HUDEP-2 (cell line): ENCODE results near the gene BAD.

Source experiments
- DNase-seq, 76 experiments: peaks; one replicate each; lab custom pipeline; 2025; ENCODE audit not compliant: unreplicated experiment in 76 of 76; lab: John Stamatoyannopoulos, UW

Gene BAD

DNA sequence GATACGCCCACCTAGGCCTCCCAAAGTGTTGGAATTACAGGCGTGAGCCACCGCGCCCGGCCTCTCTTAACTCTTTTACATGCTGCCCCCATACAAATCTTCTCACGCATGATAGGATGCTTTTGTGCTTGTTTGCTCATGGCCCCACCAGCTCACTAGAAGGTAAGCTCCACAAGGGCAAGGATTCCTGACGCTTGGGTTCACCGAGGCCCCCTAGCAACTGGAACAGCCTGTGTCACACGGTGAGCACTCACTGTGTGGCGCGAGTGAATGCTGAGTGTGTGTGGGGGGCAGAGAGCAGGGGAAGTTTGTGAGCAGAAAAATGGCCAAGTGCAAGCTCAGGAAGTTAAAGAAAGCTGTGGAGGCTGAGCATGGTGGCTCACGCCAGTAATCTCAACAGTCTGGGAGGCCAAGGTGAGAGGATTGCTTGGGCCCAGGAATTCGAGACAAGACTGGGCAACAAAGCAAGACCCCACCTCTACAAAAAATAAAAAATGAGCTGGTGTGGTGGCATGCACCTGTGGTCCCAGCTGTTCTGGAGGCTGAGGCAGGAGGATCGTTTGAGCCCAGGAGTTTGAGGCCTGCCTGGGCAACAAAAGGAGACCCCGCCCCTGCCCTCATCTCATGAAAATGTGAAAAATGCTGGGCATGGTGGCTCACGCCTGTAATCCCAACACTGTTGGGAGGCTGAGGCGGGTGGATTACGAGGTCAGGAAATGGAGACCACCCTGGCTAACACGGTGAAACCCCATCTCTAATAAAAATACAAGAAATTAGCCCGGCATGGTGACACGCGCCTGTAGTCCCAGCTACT lies 2.3 kb downstream of the BAD start:
- DNase-seq = no peak

DNA sequence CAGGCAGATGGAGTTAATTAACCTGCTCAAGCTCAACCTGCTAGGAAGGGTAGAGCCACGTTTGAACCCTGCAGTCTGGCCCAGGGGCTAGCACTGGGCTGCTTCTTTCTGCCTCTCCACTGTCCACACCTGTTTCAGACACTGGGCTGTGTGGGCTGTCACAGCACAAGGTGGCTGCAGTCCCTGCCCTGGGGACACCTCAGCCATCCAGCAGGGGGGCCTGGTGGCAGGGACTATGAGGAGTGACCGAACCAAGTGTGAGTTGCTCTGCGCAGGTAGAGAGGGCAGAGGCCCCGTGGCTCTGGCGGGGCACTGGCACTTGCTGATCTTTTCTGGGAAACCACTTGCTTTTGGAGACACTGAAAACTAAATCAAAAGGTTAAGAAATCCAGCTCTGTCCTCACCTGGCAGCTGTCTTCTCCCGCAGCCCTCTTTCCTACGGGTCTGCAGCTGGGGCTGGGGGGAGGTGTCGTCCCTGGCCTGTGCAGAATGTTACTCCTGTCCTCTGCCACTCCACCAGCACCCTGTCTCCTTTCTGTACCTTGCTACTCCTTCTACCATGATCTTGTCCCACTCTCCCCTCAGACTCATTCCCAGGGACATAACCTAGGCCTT lies 5.8 kb downstream of the BAD start:
- no peak for DNase-seq

DNA sequence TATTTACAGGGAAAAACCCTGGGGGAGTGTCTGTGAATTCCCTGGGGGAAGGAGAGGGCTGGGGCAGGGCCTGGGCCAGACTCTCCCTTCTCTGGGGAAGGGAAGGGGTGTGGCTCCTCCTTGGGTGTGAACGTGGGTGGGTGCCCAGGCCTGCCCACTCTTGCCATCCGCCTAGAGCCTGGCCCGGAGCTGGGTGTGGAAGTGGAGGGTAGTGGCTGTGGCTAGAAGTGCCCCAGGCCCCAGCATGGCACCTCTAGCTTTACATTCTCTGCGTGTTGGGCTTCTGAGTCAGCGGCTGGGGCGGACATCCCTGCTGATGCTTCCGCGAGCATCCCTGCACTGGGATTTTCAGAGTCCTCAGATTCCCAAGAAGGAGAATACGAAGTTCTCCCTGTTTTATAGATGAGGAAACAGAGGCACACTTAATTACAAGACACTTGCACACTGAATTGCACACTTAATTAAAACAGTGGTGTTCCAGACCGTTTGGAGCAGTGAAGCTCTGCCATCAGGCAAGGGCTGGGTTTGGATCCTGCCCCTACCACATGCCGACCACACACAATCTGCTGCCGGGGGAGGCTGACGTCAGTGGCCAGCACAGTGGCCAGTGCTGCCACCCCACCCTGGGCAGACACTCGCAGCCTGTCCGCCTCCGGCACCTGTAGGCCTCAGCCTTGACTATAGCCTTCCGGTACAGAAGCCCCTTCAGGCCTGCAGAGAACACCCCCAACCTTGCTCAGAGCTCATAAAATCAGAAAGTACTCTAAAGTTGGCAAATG lies 7.6 kb downstream of the BAD start:
- DNase-seq = peak in 42 of 76 experiments; percentile 17 to 66 (median 40)

DNA sequence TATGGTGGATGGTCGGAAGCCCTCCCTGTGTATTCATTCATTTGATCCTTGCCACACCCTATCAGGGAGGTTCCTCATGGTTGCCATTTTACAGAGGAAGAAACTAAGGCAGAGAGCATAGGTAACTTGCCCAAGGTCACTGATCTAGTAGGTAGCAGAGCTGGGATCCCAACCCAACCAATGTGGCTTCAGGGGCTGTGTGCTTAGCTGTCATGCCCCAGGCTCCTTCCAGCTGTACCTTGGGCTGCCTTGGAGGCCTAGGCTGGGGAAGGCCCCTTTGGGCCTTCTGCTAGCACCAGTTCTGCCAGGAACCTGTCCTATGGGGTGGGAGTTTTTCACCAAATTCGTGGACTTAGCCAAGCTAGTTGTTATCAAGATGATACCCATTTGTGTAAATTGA lies 8.6 kb downstream of the BAD start:
- DNase-seq = no peak

DNA sequence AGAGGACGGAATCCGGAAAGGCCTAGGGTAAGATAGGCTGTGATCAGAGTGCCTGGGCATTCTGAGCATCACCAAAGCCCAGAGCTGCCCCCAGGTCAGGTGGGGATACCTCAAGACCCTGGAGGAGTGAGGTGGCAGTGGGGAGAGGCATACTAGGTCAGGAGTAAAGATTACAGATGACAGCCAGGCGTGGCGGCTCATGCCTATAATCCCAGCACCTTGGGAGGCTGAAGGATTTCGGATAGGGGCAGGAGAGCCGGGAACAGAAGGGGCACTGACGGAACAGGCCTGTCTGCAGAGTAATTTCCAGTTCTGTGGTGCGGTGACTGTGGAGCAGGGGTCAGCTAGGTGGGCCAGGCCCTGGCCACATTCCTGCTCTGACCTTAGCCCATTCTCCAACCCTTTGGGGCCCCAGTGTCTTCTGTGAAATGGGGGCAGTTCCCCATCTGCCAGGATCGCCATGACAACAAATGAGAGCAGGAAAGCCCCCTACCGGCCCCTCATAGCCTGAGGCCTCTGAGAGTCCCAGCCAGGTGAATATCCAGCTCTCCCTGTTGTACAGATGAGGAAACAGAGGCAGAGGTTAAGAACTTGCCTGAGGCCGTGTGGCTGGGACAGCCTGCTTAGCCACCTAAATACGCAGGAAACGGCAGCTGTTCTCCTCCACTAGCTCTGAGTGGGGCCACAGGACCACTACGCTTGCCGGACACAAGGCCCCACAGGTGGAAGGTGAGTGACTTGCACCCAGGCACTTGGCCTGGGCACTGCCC lies 9.2 kb downstream of the BAD start:
- no peak for DNase-seq

DNA sequence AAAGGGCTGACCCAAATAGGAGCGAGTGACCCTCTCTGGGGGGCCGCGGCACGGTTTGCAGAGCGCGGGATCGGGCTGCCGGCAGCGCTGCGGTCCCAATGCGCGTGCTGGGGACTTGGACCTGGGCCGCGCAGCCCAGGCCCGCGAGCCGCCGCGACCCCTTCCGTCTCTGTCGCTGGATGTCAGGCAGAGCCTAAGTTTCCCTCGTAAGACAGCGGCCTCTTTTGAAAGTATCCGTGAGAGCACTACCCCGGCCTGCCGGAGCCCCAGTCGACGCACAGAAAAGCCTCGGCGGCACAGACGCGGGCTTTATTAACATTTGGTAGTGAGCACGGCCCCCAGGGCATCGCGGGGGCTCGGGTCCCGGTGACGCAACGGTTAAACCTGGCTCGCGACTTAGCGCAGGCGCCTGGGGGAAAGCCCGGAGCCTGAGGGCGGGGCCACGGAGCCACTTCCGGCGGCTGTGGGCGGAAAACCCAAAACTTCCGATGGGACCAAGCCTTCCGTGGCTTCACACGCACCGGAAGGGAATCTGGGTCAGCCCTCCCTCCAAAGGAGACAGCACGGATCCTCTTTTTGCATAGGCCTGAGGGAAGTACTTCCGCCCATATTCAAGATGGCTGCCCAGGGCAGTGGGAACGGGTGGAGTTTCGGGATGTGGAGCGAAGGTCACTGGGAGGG lies 14.8 kb downstream of the BAD start:
- DNase-seq = peak in 75 of 76 experiments; percentile 71 to 99 (median 97)

DNA sequence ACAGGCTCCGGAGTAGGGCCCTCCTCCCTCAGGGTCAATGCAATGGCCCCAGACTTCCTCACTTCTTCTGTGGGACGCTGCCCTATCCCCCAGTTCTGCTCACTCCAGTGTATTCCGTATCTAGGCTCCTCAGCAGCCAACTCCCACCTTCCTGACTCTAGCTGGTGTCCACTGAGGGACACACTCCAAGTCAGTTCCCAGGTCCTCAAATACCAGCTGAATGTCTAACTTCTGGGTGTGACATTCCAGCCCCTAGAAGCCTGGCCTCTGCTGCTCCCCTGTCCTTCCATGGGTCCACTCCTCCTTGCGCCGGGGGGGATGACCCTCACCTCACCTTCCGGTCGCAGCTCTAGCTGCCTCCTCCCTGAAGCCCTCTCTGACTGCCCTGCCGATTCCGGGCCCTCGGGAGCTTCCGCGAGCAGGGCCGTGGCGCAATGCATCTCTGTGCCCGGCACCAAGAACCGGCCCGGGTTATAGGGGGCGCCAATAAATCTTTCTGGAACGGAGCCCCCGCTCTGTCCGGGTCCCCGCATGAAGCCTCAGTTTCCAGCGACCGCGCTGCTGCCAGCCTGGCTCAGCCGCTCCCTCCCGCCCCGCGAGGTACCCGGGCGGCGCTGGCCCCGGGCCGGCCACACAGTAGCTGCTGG lies 15.4 kb downstream of the BAD start:
- peak in 48 of 76 experiments; percentile 9 to 72 (median 32) for DNase-seq

DNA sequence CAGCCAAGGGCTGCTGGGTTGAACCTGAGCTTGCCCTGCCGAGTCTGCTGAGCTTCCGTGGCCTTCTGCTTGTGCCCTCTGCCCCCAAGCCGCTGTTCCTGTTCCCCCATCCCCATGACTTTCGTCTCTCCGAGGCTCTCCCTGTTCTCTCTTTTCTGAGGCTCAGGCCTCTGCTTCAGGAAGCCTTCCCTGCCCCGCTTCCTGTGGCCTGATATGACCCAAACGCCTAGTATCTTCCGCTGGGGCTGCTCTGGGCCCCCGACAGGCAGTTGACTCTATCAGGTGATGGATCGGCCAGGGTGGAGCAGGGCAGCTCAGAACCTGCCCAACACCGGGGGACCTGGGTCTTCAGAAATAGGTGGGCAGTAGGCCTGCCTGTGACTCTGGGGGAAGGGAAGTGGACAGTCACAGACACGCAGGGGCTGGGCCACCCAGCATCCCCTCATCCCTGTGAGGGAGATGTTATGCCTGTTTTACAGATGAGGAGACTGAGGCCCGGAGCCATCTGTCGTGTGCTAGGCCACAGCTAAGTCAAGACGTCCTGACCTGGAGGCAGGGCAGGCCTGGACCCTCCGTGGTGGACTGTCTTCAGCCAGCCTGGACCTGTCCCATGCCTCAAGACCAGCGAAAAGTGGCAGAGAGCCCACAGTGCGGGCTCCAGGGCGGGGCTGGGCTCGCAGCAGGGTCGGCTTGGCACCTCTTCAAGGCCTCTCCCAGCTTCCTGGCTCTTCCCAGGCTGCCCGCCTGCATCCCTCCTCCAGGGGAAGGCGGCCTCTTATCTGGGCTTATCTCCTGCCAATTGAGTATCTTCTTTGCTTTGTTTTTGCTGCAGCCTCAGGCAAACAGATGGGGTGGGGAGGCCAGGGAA lies 16.2 kb downstream of the BAD start:
- DNase-seq = peak in 45 of 76 experiments; percentile 10 to 63 (median 41)

DNA sequence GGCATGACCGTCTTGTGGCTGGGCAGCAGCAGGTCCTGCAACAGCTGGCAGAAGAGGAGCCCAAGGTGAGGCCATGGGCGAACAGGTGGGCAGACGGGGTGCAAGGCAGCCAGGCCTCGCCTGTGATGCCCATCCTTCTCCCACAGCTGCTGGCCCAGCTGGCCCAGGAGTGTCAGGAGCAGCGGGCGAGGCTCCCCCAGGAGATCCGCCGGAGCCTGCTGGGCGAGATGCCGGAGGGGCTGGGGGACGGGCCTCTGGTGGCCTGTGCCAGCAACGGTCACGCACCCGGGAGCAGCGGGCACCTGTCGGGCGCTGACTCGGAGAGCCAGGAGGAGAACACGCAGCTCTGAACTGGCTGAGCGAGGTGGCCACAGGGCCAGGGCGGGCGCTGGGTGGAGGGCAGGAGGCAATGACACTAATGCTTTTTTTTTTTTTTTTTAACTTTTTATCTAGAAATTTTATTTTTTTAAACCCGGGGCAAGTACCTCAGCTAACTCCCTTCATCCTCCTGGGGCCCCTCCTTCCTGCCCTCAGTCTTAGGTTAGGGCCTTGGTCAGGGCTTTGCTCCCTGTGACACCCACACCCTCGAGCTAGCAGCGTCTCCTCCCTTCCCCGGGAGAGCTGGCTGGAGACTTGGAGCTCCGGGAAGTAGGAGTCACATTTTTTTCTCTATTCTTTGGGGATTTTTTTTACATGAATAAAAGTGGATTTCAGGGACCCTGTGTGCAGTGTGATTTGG lies 17.1 kb downstream of the BAD start:
- no peak for DNase-seq

DNA sequence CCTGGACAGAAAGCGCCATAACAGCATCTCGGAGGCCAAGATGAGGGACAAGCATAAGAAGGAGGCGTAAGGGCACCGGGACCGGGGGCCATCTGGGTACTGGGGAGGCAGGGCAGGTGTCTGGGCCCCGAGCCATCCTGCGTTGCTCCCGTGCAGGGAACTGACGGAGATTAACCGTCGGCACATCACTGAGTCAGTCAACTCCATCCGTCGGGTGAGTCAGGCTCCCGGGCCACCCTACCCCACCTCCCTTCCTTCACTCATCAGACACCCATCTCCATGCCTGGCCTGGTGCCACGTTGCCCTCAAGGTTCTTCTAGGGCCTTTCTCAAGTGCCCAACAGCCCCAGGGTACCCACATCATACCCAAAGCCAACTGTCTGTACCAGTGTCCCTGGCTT lies 18.1 kb downstream of the BAD start:
- DNase-seq = no peak

DNA sequence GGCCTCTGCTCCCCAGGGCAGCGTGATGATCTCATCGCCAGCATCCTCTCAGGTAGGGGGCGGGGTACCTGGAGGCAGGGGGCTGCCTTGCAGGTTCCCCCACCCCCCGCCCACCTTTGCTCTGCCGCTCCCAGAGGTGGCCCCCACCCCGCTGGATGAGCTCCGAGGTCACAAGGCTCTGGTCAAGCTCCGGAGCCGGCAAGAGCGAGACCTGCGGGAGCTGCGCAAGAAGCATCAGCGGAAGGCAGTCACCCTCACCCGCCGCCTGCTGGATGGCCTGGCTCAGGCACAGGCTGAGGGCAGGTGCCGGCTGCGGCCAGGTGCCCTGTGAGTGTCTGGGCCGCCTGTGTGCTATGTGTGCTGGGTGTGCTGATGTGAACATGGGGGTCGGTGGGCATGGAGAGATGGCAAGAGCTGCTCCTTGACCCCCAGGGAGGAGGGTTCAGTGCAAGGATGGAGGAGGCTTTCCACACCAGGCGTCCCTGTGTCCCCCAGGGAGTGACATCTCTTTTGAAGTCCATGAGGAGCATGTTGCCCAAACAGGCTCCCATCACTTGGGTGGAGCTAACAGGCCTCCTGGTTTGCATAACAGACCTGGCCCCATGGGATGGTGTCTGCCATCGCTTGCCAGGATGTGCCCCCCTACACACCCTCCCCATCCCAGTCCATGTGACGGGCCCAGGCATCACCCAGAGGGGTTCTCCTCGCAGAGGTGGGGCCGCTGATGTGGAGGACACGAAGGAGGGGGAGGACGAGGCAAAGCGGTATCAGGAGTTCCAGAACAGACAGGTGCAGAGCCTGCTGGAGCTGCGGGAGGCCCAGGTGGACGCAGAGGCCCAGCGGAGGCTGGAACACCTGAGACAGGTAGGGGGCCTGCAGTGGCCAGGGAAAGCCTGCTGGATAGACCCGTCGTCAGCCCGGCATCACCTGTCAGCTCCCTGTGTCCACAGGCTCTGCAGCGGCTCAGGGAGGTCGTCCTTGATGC lies 19.0 kb downstream of the BAD start:
- DNase-seq = no peak

DNA sequence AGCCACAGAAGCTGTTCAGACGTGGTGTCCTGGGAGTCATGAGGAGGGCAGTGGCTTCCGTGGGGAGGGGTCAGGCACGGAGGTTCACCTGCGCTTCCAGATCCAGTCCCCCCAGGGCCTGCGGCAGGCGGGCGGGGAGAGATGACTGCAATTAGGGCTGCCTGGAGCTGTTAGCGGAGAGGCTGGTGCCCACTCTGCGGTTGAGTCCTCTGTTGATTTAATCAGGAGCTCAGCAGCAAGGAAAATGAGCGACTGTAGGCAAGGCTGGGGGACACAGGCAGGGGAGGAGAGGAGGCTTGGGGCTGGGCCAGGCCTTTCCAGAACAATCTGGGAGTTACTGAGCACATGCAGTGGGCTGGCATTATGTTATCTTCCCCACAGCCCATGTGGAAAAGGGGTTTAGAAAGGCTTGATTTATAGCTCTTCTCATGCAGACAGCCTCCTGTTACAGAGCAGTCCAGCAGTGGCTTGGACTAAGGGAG lies 20.1 kb downstream of the BAD start:
- no peak for DNase-seq

DNA sequence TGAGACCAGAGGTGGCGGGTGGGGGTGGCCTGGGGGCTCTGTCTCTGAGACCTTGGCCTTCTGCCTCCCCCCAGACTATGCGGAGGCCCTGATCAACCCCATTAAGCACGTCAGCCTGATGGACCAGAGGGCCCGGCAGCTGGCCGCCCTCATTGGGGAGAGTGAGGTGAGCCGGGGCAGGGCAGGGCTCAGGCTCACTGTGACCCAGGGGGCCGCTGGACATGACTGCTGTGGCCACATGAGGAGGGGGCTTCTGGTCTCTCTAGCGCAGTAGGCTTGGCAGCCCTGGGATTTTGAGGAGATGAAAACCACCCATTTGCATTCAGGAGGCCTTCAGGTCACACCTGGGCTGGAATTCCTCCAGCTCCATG lies 20.5 kb downstream of the BAD start:
- DNase-seq = no peak

DNA sequence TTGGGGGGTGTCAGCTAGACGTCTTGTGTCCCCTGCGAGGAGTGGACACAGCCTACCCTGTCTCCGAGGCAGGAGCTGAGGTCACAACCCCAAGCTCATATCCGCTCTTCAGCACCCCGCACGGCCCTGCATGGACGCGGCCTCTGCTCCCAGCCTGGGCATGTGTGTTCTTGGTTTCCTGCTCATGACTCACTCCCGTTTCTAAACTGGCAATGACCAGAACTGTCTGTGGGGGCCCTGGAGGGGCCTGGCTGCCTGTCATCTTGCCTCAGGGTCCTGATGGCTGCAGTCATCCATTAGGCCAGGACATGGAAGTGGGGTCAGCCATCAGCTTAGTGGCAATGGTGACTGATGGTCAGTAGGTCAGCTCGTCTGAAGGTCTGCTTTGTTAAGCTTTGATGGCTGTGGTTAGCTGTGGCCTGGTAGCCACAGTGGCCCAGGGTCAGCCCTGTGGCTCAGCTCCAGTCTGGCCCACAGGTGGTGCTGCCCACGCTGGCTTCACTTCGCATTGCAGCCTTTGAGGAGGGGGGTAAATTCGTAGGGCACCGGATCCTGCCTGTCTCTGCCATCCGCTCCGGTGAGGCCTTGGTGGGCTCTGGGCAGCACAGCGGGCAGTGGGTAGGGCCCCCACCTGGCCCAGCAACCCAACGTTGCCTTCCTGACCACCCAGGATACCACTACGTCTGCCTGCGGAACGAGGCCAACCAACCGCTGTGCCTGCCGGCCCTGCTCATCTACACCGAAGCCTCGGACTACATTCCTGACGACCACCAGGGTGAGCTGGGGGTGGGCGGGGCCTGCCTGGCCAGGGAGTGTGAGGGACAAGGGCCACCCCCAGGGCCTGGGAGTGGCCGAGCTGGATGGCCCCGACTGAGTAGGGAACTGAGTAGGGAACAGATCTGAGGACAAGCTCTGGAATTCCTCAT lies 21.2 kb downstream of the BAD start:
- no peak for DNase-seq

DNA sequence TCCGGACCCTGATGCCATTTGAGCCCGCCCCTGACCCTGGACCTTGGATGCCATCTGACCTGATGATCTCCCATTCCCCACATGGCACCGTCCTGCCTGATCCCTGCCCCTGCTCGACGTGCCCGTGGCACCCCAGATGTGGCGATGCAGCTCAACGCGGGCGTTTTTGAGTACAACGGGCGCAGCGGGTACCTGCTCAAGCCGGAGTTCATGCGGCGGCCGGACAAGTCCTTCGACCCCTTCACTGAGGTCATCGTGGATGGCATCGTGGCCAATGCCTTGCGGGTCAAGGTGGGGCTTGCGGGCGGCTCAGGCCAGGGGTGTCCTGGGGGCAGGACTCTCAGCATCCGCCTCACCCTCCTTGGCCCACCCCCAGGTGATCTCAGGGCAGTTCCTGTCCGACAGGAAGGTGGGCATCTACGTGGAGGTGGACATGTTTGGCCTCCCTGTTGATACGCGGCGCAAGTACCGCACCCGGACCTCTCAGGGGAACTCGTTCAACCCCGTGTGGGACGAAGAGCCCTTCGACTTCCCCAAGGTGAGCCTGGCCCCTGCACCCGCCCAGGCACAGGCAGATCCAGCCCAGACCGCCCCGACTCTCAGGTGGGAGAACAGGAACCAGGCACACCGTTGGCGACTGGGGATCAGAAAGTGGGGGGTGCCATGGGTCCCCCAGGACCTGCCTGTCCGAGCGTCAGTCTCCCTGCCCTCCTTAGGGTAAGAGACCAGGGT lies 22.0 kb downstream of the BAD start:
- DNase-seq = no peak
